HG02798 (cell line): ENCODE results near the gene RET.

Experiments
- ATAC-seq: cut with Tn5 transposase; IDR thresholded peaks from one replicate; pipeline ENCODE4 v1.9.1; 2021; ENCODE audit warnings: mild to moderate bottlenecking; ENCODE audit not compliant: unreplicated experiment, poor library complexity

RET gene

DNA sequence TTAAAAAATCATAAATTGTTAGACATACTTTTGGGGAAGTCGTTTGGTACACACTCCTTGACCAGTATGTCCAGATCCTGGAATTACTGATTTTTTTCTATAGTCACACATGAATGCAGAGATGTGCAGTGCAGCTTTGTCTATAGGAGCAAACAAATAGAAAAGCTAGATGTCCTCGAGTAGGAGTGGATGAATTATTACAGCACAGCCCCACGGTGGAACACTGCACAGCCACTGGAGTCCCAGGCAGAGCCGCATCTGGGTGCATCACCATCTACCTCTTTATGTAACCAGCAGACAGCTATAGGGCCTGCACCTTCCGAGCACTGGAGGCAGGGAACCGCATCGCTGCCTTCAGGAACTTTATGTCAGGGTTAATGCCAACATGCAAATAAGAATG lies 17.0 kb upstream of the RET start:
- ATAC-seq: no peak

DNA sequence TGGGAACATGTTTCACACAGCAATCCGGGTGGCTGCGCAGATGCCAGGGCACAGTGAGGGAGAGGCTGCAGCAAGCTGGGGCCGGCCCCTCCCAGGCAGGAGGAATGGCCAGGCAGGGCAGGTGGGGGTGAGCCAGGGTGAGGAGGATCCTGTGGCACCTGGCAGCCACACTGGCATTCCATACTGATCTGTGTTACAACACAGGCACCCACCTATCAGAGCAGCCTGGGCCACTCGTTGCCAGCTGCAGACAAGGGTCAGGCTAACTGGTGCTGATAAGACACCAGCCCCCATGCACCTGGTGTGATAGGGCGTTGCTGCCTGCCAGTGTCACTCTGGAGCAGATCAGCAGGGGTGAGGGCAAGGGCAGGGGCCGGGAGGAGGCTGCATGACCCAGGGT lies 16.6 kb upstream of the RET start:
- ATAC-seq: no peak

DNA sequence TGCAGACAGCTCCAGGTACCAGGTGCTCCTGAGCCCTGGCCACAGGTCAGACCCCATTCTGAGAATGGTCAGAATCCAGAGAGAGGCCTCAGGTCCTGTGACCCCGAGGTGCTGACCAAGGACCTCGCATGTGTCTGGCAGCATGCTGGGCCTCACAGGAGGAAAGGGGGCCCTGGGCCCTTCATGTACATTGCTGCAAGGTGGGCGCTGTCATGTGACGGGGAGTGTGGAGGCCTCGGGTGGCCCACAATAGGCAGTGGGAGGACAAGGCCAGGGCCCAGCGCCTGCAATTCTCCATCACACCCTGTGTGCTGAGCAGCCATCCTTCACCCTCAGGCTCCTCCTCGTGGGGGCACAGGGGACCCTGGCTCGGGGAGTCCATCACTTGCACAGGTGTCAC lies 15.5 kb upstream of the RET start:
- ATAC-seq: no peak

DNA sequence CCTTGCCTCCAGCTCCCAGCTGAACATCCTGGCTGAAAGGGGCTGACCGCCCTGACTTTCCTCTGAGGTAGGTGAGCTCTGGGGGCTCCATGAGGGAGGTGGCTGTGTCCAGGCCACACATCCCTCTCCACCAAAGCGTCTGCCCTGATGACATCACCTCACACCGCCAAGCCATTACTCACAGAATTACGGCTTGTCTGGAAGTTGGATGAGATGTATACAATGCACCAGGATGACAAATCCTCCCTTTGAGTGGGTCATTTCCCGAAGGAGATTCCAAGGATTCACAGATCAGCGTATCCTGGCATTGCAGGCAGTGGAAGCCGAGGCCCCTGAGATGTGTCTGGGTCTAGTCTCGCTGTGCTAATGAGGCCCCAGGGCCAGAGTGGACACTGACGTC lies 15.1 kb upstream of the RET start:
- no peak for ATAC-seq

DNA sequence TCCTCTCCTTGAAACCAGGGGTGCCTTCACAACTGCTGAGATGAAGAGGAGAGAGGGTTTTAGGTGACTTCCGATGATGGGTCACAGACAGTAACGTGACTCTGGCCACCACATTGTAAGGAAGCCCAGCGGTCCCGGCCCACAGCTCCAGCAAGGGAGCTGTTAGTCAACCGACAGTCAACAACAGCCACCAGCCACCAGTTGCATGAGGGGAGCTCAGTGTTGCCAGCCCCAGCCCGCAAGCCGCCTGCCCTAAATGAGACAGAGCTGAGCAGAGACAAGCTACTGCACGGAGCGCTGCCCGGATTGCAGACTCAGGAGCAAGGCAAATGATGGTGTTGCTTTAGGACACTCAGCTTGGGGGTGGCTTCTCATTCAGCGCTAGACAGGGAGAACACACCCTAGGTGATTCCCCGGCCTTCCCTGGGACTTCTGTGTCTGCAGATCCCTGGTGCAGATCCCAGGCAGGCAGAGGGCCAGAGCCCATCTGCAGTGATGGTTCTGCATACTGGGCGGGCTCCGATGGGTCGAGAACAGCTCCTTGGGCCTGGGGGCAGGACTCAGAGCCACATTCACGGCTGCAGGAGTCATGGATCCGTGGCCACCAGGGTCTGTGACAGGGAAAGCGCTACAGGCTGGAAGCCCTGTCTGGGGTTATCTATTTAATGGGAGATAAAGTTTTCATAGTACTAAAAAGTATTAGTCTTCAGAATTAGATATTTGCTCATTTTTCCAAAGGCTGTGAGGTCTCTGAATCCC lies 14.3 kb upstream of the RET start:
- ATAC-seq: no peak

DNA sequence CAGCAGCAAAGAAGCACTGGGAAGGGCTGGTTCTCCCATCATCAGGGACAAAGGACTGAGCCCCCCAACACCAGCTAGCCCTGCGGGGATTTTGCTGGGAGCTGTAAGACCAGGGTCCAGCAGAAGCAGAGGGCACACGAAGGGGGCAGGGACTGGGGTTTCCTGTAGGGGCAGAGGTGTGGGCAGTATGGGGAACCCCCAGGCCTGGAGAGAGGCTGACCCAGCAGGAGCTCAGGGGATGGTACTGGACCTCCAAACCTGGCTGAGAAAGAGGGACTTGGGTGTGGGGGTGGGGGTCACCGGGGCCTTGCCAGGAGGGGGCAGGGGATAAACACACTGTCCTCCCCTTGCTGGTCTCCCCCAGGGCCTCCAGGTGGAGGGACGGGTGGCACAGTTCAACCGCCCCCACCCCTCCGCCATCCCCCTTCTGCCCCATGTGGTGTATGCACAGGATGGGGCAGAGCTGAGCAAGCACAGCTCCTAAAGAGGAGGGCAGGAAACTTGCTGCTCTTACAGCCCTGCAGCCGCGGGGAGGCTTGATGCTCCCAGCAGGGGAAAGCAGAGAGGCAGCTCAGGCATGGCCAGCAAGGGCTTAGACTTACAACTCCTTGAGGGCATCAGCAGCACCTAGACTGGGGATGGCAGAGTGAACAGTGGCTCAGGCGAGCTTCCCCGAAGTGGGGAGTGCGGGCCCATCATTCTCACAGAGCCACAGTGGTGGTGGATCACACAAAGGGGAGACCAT lies 12.4 kb upstream of the RET start:
- ATAC-seq: no peak

DNA sequence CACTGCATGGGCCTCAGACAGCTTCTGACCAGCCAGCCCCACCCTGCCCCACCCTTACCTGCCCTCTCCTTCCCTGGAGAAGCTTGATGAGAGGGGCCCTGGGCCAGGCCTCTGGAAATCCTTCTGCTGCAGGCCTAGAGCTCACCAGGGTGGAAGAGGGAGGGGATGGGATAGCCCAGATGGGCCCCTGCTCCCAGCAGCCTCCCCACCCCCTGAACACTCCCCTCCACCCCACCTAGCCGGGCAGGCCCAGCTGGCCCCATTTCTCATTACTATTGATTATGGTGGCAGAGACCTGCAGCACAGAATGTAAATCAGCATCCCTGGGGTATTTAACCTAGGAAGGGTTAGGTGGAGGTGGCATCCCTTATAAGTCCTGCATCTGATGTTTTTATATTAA lies 11.6 kb upstream of the RET start:
- no peak for ATAC-seq

DNA sequence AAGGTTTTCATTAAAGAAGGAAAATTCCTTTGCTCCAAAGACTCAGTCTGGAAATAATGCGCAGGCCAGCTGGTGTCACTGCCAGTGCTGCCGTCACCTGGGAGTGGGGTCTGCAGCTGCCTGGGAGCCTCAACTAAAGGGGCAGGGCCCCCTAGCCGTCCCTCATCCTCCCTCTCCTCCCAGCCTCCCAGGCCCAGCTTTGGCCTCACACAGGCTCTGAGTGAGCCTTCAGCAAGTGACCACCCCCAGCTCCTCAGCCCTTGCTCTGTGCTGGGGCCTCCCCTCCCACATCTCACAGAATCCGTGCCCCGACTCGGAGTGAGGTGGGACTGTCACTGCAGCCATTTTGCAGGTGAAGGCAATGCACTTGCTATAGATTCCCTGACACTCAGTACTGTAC lies 11.1 kb upstream of the RET start:
- ATAC-seq: no peak

DNA sequence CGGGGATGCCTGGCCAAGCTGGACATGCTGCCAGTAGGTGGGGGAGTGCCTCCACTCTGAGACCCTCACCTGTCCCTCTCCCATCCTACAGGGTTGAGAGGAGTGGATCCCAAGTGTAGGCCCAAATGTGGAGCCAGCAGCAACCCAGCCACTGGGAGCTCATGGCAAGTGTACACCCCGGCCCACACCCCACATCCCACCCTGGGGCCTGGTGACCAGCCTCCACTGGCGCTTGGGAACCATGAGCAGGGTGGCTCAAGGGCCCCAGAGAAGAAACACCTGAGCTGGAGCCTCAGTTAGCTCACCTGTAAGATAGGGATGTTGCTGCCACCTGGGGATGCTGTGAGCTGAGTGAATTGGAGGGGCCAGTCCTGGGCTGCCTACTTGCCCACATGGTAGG lies 10.4 kb upstream of the RET start:
- ATAC-seq: no peak

DNA sequence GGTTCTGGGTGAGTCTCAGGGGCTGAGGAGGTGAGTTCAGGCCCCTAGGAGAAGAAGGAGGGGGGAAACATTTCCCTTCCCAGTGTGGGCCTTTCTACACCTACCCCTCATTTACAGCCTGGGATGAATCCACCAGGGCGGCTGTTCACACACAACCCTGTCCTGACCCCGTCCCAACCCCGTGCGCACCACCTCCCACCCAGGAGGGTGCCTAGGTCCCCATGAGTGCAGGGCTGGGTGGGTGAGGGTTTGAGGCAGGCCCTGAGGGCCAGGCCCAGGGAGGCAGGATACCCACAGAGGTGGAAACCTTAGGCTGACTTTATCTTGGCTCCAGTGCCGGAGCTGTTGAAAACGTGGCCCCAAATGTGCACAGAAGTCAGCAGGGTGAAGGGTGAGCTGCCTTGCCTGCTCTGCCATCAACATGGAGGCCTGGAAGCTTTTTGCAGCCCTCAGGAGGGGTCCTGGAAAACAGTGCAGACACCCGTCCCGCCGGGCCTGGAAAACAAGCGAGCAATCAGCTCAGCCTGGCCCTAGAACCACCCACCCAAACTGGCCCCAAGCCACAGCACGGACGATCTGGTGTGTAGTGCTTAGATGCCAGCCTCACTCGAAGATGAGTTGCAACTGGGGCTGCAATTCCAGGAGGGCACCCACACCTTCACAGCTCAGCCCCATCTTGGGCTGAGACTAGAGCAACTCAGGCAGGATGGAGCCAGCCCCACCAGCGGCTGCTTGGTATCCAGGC lies 9.3 kb upstream of the RET start:
- no peak for ATAC-seq

DNA sequence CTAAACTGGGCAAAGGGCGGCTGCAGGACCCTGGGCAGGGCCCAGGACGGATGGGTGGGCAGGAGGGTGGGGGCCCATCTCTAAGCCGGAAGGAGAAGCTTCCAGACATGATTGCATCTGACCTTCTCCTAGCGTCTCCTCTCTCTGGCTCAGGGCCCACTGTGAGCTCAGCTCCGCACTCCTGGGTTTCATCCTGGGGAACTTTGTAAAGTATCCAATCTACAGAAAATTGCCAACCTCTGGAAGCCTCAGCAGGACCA lies 8.8 kb upstream of the RET start:
- no peak for ATAC-seq

DNA sequence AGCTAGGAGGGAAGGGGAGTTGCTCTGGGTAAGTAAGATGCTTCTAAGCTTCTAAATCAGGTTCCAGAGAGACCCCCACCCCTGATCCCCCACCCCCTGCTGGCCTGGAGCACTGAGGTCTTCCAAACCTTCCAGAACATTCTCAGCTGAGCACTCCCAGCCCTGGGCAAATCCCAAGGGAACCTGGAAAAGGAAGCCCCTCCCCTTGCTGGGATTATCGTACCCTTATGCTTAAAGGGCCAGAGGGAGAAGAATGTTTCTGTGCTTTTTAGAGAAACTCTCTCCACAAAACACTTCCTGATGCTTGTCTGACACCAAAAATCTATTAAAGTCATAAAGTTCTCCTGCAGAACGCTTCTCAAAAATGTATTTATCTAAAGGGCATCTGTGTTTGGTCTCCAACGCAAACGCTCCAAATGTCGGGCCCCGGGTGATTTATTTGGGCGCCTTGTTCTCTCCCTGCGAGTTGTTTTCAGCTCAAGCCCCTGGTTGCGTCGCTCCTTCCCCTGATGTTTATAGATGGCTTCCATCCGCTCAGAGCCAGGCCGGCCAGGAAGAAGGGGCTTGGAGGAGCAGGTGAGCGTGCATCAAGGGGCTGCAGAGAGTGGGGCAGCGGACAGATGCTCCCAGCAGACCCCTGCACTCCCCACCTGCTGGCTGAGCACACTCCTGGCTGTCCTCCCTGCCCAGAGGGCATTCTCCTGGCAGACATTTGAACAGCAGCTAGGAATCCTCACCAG lies 8.2 kb upstream of the RET start:
- ATAC-seq: no peak

DNA sequence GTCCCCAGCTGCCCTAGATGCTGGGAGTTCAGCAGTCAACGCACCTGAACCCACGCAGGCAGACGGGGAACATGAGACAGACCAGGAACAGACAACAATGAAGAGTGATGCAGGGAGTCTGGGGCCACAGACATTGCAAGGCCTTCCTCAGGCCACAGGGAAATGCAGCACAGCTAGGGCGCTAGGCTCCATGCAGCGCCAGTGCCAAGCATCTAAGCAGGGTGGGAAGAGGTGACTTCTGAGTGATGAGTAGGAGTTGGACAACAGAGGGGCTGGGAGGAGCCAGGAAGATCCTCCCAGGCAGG lies 7.7 kb upstream of the RET start:
- ATAC-seq: no peak

DNA sequence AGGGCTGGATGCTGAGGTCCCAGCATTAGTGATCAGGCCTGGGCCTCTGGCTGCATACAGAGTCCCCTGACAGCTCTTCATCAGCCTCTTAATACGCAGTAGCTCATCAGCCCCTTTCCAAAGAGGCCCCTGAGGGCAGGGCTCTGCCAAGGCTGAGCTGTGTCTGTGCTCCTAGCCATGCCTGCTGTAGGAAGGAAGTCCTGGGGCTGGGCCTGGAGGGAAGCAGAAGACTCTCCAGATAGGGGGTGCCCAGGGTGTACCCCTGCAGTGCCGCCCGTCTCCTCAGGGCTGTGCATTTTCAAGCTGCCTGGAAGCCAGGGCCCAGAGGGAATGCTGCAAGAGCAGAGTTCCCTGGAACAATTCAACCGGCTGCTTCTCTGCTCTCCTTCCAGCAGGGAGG lies 7.3 kb upstream of the RET start:
- no peak for ATAC-seq

DNA sequence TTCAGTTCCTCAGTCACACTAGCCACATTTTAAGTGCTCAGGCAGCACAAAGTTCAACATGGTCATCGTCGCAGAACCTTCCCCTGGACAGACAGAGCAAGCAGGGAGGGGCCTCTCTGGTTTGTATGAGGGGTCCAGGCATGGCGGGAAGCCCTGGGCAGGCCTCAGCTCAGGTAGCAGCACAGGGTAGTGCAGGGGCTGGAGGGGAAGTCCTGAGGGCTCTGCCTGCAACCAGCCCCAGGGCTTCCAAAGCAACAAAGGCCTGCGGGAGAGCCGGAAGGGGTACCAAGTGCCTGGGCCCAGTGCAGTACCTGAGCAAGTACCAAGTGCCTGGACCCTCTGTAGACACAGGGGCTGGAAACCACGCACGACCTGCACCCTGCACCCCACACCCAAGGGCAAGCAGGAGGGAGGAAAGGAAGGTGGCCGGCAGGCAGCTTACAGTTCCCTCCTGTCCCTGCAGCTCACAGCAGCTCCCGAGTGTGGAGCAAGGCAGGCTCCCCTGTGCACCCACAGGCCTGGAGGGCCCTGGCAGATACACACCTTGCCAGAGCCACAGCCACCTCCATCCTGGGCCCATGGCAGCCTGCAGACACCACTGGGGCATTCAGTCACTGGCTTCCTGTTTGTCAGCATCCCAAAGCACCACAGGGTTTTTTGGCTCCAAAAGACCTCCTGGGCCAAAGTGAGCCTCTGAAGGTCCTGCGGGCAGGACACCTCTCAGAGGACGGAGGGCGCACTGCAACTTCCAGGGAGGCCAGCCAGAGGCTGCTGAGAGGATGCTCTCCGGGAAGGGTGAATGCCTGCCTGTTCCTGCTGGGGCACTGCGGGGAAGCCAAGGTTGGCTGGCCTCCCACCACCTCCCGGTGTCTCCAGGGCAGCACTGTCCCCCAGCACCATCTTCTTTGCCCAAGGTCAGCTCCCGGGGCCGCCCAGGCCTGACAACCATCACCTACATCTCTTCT lies 6.5 kb upstream of the RET start:
- ATAC-seq: no peak

DNA sequence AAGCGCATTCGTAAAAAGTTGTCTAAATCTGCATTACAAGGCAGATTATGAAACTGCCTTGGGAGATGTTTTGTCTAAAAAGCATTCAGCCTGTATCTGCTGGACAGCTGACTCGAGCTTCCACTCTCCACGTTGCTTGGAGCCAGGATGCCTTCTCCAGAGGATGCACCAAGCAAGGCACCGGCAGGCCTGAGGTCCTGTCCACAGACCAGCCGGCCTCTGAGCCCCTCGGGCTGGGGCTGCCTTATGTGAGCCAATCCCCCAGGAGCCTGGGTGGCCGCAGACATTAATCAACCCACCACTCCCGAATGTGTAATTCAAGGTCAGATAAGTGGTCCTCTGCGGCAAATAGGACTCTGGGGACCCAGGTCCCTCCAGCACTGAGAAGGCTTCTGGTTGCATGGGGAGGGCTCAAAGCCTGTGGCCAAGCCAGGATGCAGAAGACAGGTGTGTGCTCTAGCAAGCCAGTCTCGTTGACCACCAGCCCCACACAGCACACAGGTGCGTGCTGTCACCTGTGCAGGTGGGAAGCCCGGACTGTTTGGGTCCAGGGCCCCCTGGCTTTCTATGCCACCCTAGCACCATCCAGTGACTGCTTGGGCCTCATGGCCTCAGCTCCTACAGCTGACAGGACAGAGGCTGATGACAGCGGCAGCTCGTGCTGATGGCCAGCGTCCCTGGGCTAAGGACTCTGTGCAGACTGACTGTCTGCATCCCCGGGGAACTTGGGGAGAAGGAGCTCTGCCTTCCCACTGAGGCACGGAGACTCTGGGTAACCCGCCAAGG lies 4.8 kb upstream of the RET start:
- no peak for ATAC-seq

DNA sequence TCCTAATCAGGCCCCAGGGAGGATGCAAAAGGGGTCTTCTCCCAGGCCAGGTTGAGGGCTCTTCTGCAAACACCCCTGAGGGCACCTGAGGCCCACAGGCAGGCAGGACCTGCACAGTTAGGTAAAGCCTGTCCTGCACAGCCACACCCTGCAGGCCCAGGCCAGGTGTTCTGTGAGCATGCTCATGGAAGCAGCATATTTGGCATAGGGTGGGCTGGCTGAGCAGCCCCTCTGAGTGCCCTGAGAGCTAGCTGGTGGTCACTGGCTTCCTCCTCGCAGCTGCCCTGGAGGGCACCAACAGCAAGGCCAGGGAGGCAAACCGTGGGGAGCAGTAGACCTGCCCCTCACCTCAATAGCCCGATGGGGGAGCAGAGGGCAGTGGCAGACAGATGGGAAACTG lies 3.7 kb upstream of the RET start:
- no peak for ATAC-seq

DNA sequence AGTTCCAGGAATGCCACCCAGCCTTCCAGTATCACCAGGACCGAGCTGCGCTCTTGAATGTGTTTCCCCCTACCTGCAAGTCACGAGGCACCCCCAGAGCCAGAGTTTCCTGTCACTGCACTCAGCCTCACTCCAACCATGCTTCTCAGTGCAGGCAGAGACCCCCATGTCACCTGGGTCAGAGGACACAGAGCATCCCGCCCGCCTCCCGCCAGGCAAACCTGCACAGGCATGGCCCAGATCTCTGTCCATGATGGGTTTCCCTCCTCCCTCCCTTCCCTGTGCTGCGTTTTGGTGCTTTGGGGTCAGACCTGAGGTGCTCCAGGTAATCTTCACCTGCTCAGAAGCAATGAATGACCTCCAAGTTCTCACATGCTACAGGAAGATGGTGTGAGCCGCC lies 3.1 kb upstream of the RET start:
- ATAC-seq: no peak

DNA sequence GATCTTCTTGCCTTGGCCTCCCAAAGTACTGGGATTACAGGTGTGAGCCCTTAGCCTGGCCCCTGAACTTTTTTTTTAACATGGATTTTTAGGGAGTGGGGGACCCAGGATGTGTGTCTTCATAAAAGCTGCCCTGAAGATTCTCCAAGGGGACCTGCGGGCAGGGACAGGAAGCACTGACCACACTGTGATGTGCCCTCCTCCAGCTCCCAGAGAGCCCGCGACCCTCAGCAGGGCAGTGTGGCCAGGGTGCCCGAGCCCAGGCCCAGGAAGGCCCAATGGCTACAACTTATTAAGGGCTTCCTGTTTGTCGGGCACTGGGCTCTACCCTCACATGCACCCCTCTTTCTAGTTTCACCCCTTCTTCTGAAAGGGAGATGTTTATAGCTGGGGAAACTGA lies 2.5 kb upstream of the RET start:
- no peak for ATAC-seq
